BJ (cell line): ENCODE measurements around the gene LCE7A. TPM values are rescaled to one million over a fixed set of nuclear protein-coding genes. Genes with fewer than 3 reads are reported as not detected.

ENCODE experiments used
- CTCF ChIA-PET: fragments of 350-600 bp; formaldehyde crosslinking; extraction: SDS; loops from one replicate; lab custom pipeline; 2021; ENCODE audit warnings: antibody characterized with exemption, inconsistent platforms; lab: Yijun Ruan, JAX
- POLR2A ChIA-PET: fragments of 300-600 bp; sonication (Branson Sonifier 250); formaldehyde crosslinking; extraction: SDS; loops from one replicate; lab custom pipeline; 2021; ENCODE audit warnings: antibody characterized with exemption; lab: Charles Lee
- DNase-seq: peaks from one replicate; pipeline ENCODE4 v3.0.0-alpha.2; 2011; ENCODE audit warnings: low read depth
- H3K27me3 ChIP-seq: 2 replicates; pipeline ENCODE4 v1.6.0; 2011; ENCODE audit warnings: low read length; ENCODE audit not compliant: control insufficient read depth, insufficient read depth
- H3K36me3 ChIP-seq: 2 replicates; pipeline ENCODE4 v1.5.1; 2011; ENCODE audit warnings: low read length; ENCODE audit not compliant: control insufficient read depth, insufficient read depth
- H3K4me3 ChIP-seq: 2 replicates; pipeline ENCODE4 v1.5.1; 2011; ENCODE audit warnings: low read depth, mild to moderate bottlenecking, control low read depth, low read length
- polyA plus RNA-seq: library from polyadenylated mRNA; depleted of rRNA; stranded (reverse); fragments of >200 nt; gene quantifications from 2 replicates; pipeline ENCODE4 v1.2.3, GENCODE V29; 2011
- TF ChIP-seq, protein P1 (sequence below): IDR thresholded peaks from 2 replicates; pipeline ENCODE4 v1.5.1; 2011; ENCODE audit warnings: low read depth, mild to moderate bottlenecking, control low read depth, inconsistent platforms, low read length, moderate library complexity; ENCODE audit not compliant: insufficient read depth

Gene LCE7A
- polyA plus RNA-seq, 1 experiment, result not detected

- no peak overlapping the region for H3K4me3 ChIP-seq
- TF ChIP-seq, protein P1, sequence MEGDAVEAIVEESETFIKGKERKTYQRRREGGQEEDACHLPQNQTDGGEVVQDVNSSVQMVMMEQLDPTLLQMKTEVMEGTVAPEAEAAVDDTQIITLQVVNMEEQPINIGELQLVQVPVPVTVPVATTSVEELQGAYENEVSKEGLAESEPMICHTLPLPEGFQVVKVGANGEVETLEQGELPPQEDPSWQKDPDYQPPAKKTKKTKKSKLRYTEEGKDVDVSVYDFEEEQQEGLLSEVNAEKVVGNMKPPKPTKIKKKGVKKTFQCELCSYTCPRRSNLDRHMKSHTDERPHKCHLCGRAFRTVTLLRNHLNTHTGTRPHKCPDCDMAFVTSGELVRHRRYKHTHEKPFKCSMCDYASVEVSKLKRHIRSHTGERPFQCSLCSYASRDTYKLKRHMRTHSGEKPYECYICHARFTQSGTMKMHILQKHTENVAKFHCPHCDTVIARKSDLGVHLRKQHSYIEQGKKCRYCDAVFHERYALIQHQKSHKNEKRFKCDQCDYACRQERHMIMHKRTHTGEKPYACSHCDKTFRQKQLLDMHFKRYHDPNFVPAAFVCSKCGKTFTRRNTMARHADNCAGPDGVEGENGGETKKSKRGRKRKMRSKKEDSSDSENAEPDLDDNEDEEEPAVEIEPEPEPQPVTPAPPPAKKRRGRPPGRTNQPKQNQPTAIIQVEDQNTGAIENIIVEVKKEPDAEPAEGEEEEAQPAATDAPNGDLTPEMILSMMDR, result no peak
- no peaks in the 10 kb centered on the region for H3K36me3 ChIP-seq
- DNase-seq, result no peak
- H3K27me3 ChIP-seq, result no peaks in the 10 kb centered on the region
- POLR2A ChIA-PET, result no interaction called here
- CTCF ChIA-PET, result interaction anchor here (6.2 kb wide), 1 partner anchor 13 kb away, joined by 39 read pairs; no protein-coding TSS in a partner anchor
Observed at GRCh38 chr1:152858062-152858461, 1.7 kb upstream of the LCE7A start.

- Histone ChIP-seq H3K36me3 (no peaks in the 10 kb centered on the region), H3K27me3 (no peaks in the 10 kb centered on the region), H3K4me3 (no peak overlapping the region)
- CTCF ChIA-PET, result interaction anchor here (1.6 kb wide), 1 partner anchor 10 kb away, joined by 10 read pairs; no protein-coding TSS in a partner anchor
- no peak for DNase-seq
- TF ChIP-seq, protein P1, result no peak
- POLR2A ChIA-PET, result no interaction called here
Observed at GRCh38 chr1:152860129-152860528, 333 bp downstream of the LCE7A start.

GRCh38 chr1:152861374-152861773 is 1.6 kb downstream of the LCE7A start:
- ChIA-PET CTCF (interaction anchor here (1.2 to 1.6 kb wide), 2 partner anchors 9 to 65 kb away, joined by 3 to 10 read pairs; no protein-coding TSS in a partner anchor), POLR2A (no interaction called here)
- Histone ChIP-seq H3K27me3 (no peaks in the 10 kb centered on the region), H3K4me3 (no peak overlapping the region), H3K36me3 (no peaks in the 10 kb centered on the region)
- TF ChIP-seq, protein P1, result no peak
- DNase-seq, result no peak

- CTCF ChIA-PET, result interaction anchor here (3.9 kb wide), 1 partner anchor 62 kb away, joined by 35 read pairs; no protein-coding TSS in a partner anchor
- Histone ChIP-seq H3K27me3 (peaks cover 2% of the 10 kb centered on the region; the same call in 1 of the 2 replicates), H3K36me3 (no peaks in the 10 kb centered on the region), H3K4me3 (no peak overlapping the region)
- no peak for DNase-seq
- POLR2A ChIA-PET, result no interaction called here
- TF ChIP-seq, protein P1, result no peak
Observed at GRCh38 chr1:152864443-152864842, 4.6 kb downstream of the LCE7A start.

DNA sequence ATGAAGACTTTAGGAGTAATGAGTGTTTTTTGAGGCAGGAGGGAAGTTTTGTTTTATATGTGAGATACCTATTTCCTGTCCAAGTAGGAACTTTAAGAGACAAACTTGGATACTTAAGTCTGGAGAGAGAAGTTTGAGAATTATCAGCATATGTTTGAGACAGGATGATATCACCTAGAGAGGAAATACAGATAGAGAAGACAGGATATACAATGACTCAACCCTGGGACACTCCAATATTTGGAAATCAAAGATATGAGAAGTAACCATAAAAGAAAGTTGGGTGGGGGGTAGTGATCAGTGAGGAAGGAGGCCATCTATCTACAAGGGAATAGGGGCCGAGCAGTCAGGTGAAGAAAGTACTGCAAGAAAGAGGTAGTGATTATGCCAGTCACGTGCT is 6.5 kb downstream of the LCE7A start:
- Histone ChIP-seq H3K4me3 (no peak overlapping the region), H3K36me3 (no peaks in the 10 kb centered on the region), H3K27me3 (peaks cover 2% of the 10 kb centered on the region; the same call in 1 of the 2 replicates)
- no peak for DNase-seq
- ChIA-PET CTCF (no interaction called here), POLR2A (no interaction called here)
- TF ChIP-seq, protein P1, result no peak
